Activated effector memory CD4-positive, alpha-beta T cell treated with Interleukin-2 at 50 U/mL for 16 hours (primary cell): Measurements from ENCODE around the gene EGFLAM.

Source experiments
- DNase-seq: peaks from one replicate; pipeline ENCODE4 v3.0.0-alpha.2; 2020

The EGFLAM gene

GRCh38 chr5:38452201-38452600 is 193.8 kb downstream of the EGFLAM start:
- no peak for DNase-seq

- DNase-seq: peak; percentile 18
These were observed 195.1 kb downstream of the EGFLAM start for GRCh38 chr5:38453506-38453905.

- no peak for DNase-seq
These were observed 195.6 kb downstream of the EGFLAM start for GRCh38 chr5:38453921-38454320.

- no peak for DNase-seq
These were observed 197.5 kb downstream of the EGFLAM start for GRCh38 chr5:38455796-38456330.

GRCh38 chr5:38456657-38457399 is 198.5 kb downstream of the EGFLAM start:
- DNase-seq: no peak

- DNase-seq: no peak
These were observed 199.8 kb downstream of the EGFLAM start for GRCh38 chr5:38458174-38458573.

GRCh38 chr5:38462976-38463633 is 204.7 kb downstream of the EGFLAM start:
- no peak for DNase-seq

GRCh38 chr5:38463634-38464521 is 205.5 kb downstream of the EGFLAM start:
- DNase-seq: no peak

- DNase-seq: no peak
These were observed 206.7 kb downstream of the EGFLAM start for GRCh38 chr5:38465061-38465460.

- DNase-seq: no peak
These were observed 207.5 kb downstream of the EGFLAM start for GRCh38 chr5:38465702-38466423.

GRCh38 chr5:38466424-38467189 is 208.2 kb downstream of the EGFLAM start:
- no peak for DNase-seq

- no peak for DNase-seq
These were observed 209.1 kb downstream of the EGFLAM start for GRCh38 chr5:38467353-38468040.

- no peak for DNase-seq
These were observed 209.9 kb downstream of the EGFLAM start for GRCh38 chr5:38468202-38468673.

GRCh38 chr5:38468978-38469706 is 210.8 kb downstream of the EGFLAM start:
- no peak for DNase-seq

GRCh38 chr5:38469707-38470267 is 211.4 kb downstream of the EGFLAM start:
- DNase-seq: no peak

- no peak for DNase-seq
These were observed 213.3 kb downstream of the EGFLAM start for GRCh38 chr5:38471709-38472108.

- DNase-seq: no peak
These were observed 214.2 kb downstream of the EGFLAM start for GRCh38 chr5:38472541-38472940.

GRCh38 chr5:38473008-38473407 is 214.6 kb downstream of the EGFLAM start:
- DNase-seq: no peak

GRCh38 chr5:38478166-38478565 is 219.8 kb downstream of the EGFLAM start:
- DNase-seq: no peak

GRCh38 chr5:38478878-38479277 is 220.5 kb downstream of the EGFLAM start:
- DNase-seq: no peak
